ENCODE measurements around the gene B3GALNT2. TPM values are rescaled to one million over a fixed set of nuclear protein-coding genes. Genes with fewer than 3 reads are reported as not detected.

The B3GALNT2 gene
- total and polyA plus RNA-seq, 2 of the 4 experiments (the other 2 are of a cell fraction) = 11.0 to 32.8 TPM

DNA sequence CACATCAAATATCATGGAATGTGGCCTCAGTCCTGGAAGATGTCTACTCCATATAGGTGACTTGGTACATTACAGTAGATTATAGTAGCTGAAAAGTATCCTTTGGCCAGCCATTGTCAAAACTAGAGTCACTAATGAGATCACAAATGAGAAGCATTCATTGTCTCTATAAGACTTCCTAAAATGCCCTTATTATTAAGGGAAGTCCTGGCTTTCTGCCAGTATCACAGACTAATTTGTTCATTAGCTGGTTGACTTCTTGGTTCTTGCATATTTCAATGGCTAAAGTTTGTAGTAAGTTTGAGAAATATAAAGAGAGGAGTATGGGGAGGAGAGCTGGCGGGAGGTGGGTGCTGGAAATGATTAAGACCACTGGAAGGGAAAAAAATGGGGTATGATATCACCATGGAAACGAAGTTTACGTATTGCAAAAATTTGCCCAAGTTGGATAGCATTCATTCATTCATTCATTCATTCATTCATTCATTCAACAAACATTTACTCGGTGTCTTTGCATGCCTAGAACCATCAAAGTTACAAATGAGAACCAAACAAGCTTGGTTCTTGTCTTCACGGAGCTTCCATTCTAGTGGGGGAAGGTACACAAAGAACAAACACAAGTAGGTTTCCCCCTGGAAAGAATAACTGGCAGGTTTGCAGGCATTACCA is 11.7 kb upstream of the B3GALNT2 start:
- H3K36me3 ChIP-seq (ENCODE audit: control insufficient read depth, insufficient read depth, low read length) = no peaks in the 10 kb centered on the region
- intact Hi-C loops (cut with micrococcal nuclease) (no loop called here), dilution Hi-C loops (cut with HindIII; ENCODE audit: low sequenced_read_pairs, unreplicated experiment) (no loop called here), in situ Hi-C loops (cut with MboI; ENCODE audit: low sequenced_read_pairs) (loop anchor here (10.0 kb wide), 1 partner anchor 459 kb away; no protein-coding TSS in a partner anchor)
- H3K27me3 ChIP-seq (ENCODE audit: control insufficient read depth, insufficient read depth, low read length) = no peaks in the 10 kb centered on the region
- no peak overlapping the region for H2BK20ac ChIP-seq (ENCODE audit: low read depth, low read length)
- ATAC-seq (ENCODE audit: low read depth) (no peak), DNase-seq (no peak)
- H3K9me1 ChIP-seq (ENCODE audit: insufficient read depth, low read length) = no peaks in the 10 kb centered on the region
- H4K20me1 ChIP-seq (ENCODE audit: insufficient read depth, low read length) = no peaks in the 10 kb centered on the region
- no peak overlapping the region for H3K4me2 ChIP-seq (ENCODE audit: low read depth, low read length)
- H3K18ac ChIP-seq (ENCODE audit: low read depth, low read length) = no peak overlapping the region
- no peak for TF ChIP-seq MXI1 (IDR thresholded peaks at IDR 0.05; ENCODE audit: borderline replicate concordance, low read depth, low read length)
- no peak for TF ChIP-seq SMC3 (IDR thresholded peaks at IDR 0.05; ENCODE audit: low read depth, low read length)
- no peak for TF ChIP-seq POLR2A (IDR thresholded peaks at IDR 0.05; ENCODE audit: low read depth, low read length)
- no peak for TF ChIP-seq CEBPB (IDR thresholded peaks at IDR 0.05; ENCODE audit: low read depth, low read length)
- TF ChIP-seq MAZ (IDR thresholded peaks at IDR 0.05; ENCODE audit: borderline replicate concordance, low read depth, low read length) = no peak
- TF ChIP-seq RAD21 (IDR thresholded peaks at IDR 0.05; ENCODE audit: low read length) = no peak
- TF ChIP-seq FOS (IDR thresholded peaks at IDR 0.05; ENCODE audit: low read depth, low read length) = no peak
- TF ChIP-seq, protein P1, sequence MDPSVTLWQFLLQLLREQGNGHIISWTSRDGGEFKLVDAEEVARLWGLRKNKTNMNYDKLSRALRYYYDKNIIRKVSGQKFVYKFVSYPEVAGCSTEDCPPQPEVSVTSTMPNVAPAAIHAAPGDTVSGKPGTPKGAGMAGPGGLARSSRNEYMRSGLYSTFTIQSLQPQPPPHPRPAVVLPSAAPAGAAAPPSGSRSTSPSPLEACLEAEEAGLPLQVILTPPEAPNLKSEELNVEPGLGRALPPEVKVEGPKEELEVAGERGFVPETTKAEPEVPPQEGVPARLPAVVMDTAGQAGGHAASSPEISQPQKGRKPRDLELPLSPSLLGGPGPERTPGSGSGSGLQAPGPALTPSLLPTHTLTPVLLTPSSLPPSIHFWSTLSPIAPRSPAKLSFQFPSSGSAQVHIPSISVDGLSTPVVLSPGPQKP (IDR thresholded peaks at IDR 0.05; ENCODE audit: borderline replicate concordance, low read depth, low read length) = no peak
- no peak for TF ChIP-seq NFE2L2 (IDR thresholded peaks at IDR 0.05; ENCODE audit: low read depth, low read length)
- no peak for TF ChIP-seq BHLHE40 (IDR thresholded peaks at IDR 0.05; ENCODE audit: low read depth, low read length)
- no peak for TF ChIP-seq RCOR1 (IDR thresholded peaks at IDR 0.05; ENCODE audit: insufficient replicate concordance, low read length)
- TF ChIP-seq, protein P2, sequence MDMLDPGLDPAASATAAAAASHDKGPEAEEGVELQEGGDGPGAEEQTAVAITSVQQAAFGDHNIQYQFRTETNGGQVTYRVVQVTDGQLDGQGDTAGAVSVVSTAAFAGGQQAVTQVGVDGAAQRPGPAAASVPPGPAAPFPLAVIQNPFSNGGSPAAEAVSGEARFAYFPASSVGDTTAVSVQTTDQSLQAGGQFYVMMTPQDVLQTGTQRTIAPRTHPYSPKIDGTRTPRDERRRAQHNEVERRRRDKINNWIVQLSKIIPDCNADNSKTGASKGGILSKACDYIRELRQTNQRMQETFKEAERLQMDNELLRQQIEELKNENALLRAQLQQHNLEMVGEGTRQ (IDR thresholded peaks at IDR 0.05; ENCODE audit: low read depth, low read length) = no peak
- TF ChIP-seq, protein P3, sequence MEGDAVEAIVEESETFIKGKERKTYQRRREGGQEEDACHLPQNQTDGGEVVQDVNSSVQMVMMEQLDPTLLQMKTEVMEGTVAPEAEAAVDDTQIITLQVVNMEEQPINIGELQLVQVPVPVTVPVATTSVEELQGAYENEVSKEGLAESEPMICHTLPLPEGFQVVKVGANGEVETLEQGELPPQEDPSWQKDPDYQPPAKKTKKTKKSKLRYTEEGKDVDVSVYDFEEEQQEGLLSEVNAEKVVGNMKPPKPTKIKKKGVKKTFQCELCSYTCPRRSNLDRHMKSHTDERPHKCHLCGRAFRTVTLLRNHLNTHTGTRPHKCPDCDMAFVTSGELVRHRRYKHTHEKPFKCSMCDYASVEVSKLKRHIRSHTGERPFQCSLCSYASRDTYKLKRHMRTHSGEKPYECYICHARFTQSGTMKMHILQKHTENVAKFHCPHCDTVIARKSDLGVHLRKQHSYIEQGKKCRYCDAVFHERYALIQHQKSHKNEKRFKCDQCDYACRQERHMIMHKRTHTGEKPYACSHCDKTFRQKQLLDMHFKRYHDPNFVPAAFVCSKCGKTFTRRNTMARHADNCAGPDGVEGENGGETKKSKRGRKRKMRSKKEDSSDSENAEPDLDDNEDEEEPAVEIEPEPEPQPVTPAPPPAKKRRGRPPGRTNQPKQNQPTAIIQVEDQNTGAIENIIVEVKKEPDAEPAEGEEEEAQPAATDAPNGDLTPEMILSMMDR (conservative IDR thresholded peaks at IDR 0.05; ENCODE audit: low read depth, low read length) = no peak
- TF ChIP-seq CHD1 (IDR thresholded peaks at IDR 0.05; ENCODE audit: low read depth, low read length) = no peak
- TF ChIP-seq RFX5 (IDR thresholded peaks at IDR 0.05; ENCODE audit: low read depth, low read length) = no peak
- no peak for TF ChIP-seq MAFK (IDR thresholded peaks at IDR 0.05; ENCODE audit: low read depth, low read length)
- no peak overlapping the region for H2BK15ac ChIP-seq (ENCODE audit: low read depth, low read length)
- no peak overlapping the region for H3K14ac ChIP-seq (replicated peaks; ENCODE audit: low read depth, low read length)
- no peaks in the 10 kb centered on the region for H3K4me1 ChIP-seq (ENCODE audit: control insufficient read depth, insufficient read depth, low read length)
- ChIA-PET CTCF (interaction anchor here (0.7 kb wide), 1 partner anchor 286 kb away, joined by 3 read pairs; no protein-coding TSS in a partner anchor), POLR2A (ENCODE audit: unreplicated experiment) (no interaction called here)
- no peak overlapping the region for H4K5ac ChIP-seq (ENCODE audit: low read depth, low read length)
- H3K9me3 ChIP-seq (ENCODE audit: control insufficient read depth, insufficient read depth, low read length) = no peaks in the 10 kb centered on the region
- 100% methylated on average over 1 of the region's 5 CpGs; no CpG with 5 or more reads in 1 of the 2 experiments for WGBS, 2 experiments (ENCODE audit: extremely low coverage in 2 of 2, insufficient read length in 1 of 2)
- H2BK5ac ChIP-seq (ENCODE audit: low read depth, low read length, poor library complexity, severe bottlenecking) = no peak overlapping the region
- no peaks in the 10 kb centered on the region for H3K79me1 ChIP-seq (ENCODE audit: low read depth in 1 of 2, low read length in 2 of 2)
- H3K4me3 ChIP-seq (ENCODE audit: insufficient read depth, low read depth, low read length) = no peak overlapping the region
- BruUV-seq (replicated peaks) = no TSS peak
- H3K9ac ChIP-seq (ENCODE audit: low read depth, low read length) = no peak overlapping the region
- no peak overlapping the region for H3K56ac ChIP-seq (ENCODE audit: extremely low read depth, insufficient read depth, low read length)
- no peak overlapping the region for H3K4ac ChIP-seq (ENCODE audit: low read depth, low read length)
- no peak overlapping the region for H3K27ac ChIP-seq (ENCODE audit: insufficient read depth, low read length)
- no peak overlapping the region for H2BK120ac ChIP-seq (ENCODE audit: low read depth, low read length)
- H2AFZ ChIP-seq (replicated peaks; ENCODE audit: low read length, poor library complexity) = no peak overlapping the region
- H3K23ac ChIP-seq (ENCODE audit: low read depth, low read length) = no peak overlapping the region
- no peak overlapping the region for H2AK9ac ChIP-seq (replicated peaks; ENCODE audit: low read depth, low read length, poor library complexity)
- H2AK5ac ChIP-seq (ENCODE audit: low read depth, low read length) = no peak overlapping the region
- no peak overlapping the region for H4K8ac ChIP-seq (ENCODE audit: low read depth in 2 of 2, low read length in 2 of 2)
- H4K91ac ChIP-seq (ENCODE audit: insufficient read depth, low read depth, low read length) = no peak overlapping the region

All from IMR-90 (cell line).